Measurements from ENCODE around the gene CHRNA4.
"Not testable (repeated sequence)": the region's sequence is repeated elsewhere in the genome, so short reads cannot be mapped to it uniquely, and the experiment has no call there.

The CHRNA4 gene

GRCh38 chr20:63336232-63336752 lies 24.9 kb downstream of the CHRNA4 start:
- TF ChIP-seq CTCF (IDR thresholded peaks at IDR 0.05): no peak
- Histone ChIP-seq H3K36me3 (ENCODE audit: control insufficient read depth, insufficient read depth, low read length) (no peaks in the 10 kb centered on the region), H3K9me3 (ENCODE audit: control insufficient read depth, low read length) (no peaks in the 10 kb centered on the region), H3K27ac (peak overlapping the region; percentile 97), H3K27me3 (ENCODE audit: control insufficient read depth, insufficient read depth, low read length) (no peaks in the 10 kb centered on the region), H3K4me3 (ENCODE audit: low read depth, low read length) (peak overlapping the region; percentile 52), H3K79me2 (peaks cover 16% of the 10 kb centered on the region), H3K4me1 (peaks cover 70% of the 10 kb centered on the region), H3K9ac (no peak overlapping the region), H3K4me2 (ENCODE audit: low read length) (peak overlapping the region; percentile 55), H2AFZ (peak overlapping the region; percentile 9)

GRCh38 chr20:63335711-63336110 lies 25.4 kb downstream of the CHRNA4 start:
- Histone ChIP-seq H3K27ac (peak overlapping the region; percentile 97), H3K4me3 (ENCODE audit: low read depth, low read length) (peak overlapping the region; percentile 52), H3K36me3 (ENCODE audit: control insufficient read depth, insufficient read depth, low read length) (no peaks in the 10 kb centered on the region), H3K4me1 (peaks cover 76% of the 10 kb centered on the region), H3K9me3 (ENCODE audit: control insufficient read depth, low read length) (no peaks in the 10 kb centered on the region), H3K9ac (no peak overlapping the region), H3K4me2 (ENCODE audit: low read length) (peak overlapping the region; percentile 55), H3K79me2 (peaks cover 15% of the 10 kb centered on the region), H3K27me3 (ENCODE audit: control insufficient read depth, insufficient read depth, low read length) (no peaks in the 10 kb centered on the region), H2AFZ (peak overlapping the region; percentile 9)
- TF ChIP-seq CTCF (IDR thresholded peaks at IDR 0.05): no peak

- not testable (repeated sequence) for H2AFZ ChIP-seq; H3K4me3 ChIP-seq (ENCODE audit: low read depth, low read length); H3K79me2 ChIP-seq; H3K36me3 ChIP-seq (ENCODE audit: control insufficient read depth, insufficient read depth, low read length); H3K9me3 ChIP-seq (ENCODE audit: control insufficient read depth, low read length); H3K9ac ChIP-seq; H3K27me3 ChIP-seq (ENCODE audit: control insufficient read depth, insufficient read depth, low read length)
- Histone ChIP-seq H3K4me1 (peaks cover 80% of the 10 kb centered on the region), H3K27ac (peak overlapping the region; percentile 97), H3K4me2 (ENCODE audit: low read length) (peak overlapping the region; percentile 55)
Measured at GRCh38 chr20:63335060-63335459, 26.1 kb downstream of the CHRNA4 start.

GRCh38 chr20:63334356-63334755 lies 26.8 kb downstream of the CHRNA4 start:
- peaks cover 87% of the 10 kb centered on the region for H3K4me1 ChIP-seq
- peak overlapping the region; percentile 61 for H3K4me2 ChIP-seq (ENCODE audit: low read length)
- H3K9me3 ChIP-seq (ENCODE audit: control insufficient read depth, low read length): no peaks in the 10 kb centered on the region
- H3K27ac ChIP-seq: peak overlapping the region; percentile 97
- peaks cover 8% of the 10 kb centered on the region for H3K79me2 ChIP-seq
- H3K27me3 ChIP-seq (ENCODE audit: control insufficient read depth, insufficient read depth, low read length): no peaks in the 10 kb centered on the region
- no peak overlapping the region for H3K9ac ChIP-seq
- H3K4me3 ChIP-seq (ENCODE audit: low read depth, low read length): no peak overlapping the region
- H2AFZ ChIP-seq: no peak overlapping the region
- H3K36me3 ChIP-seq (ENCODE audit: control insufficient read depth, insufficient read depth, low read length): no peaks in the 10 kb centered on the region
- no peak for TF ChIP-seq CTCF (IDR thresholded peaks at IDR 0.05)

GRCh38 chr20:63333241-63333836 lies 27.8 kb downstream of the CHRNA4 start:
- Histone ChIP-seq H3K4me2 (ENCODE audit: low read length) (peak overlapping the region; percentile 61), H3K36me3 (ENCODE audit: control insufficient read depth, insufficient read depth, low read length) (no peaks in the 10 kb centered on the region), H3K4me1 (peaks cover 93% of the 10 kb centered on the region), H3K79me2 (peaks cover 5% of the 10 kb centered on the region), H3K9me3 (ENCODE audit: control insufficient read depth, low read length) (no peaks in the 10 kb centered on the region), H3K4me3 (ENCODE audit: low read depth, low read length) (no peak overlapping the region), H3K9ac (no peak overlapping the region), H3K27ac (peak overlapping the region; percentile 97), H3K27me3 (ENCODE audit: control insufficient read depth, insufficient read depth, low read length) (no peaks in the 10 kb centered on the region), H2AFZ (no peak overlapping the region)
- TF ChIP-seq CTCF (IDR thresholded peaks at IDR 0.05): peak; percentile 35

Data from parathyroid adenoma (tissue), 2 donors.